ENCODE measurements around the gene IL9R.
"Not testable (repeated sequence)": the region's sequence is repeated elsewhere in the genome, so short reads cannot be mapped to it uniquely, and the experiment has no call there.

The IL9R gene
- 14.7 to 75.0 reads per million in 2 donors for total RNA-seq

DNA sequence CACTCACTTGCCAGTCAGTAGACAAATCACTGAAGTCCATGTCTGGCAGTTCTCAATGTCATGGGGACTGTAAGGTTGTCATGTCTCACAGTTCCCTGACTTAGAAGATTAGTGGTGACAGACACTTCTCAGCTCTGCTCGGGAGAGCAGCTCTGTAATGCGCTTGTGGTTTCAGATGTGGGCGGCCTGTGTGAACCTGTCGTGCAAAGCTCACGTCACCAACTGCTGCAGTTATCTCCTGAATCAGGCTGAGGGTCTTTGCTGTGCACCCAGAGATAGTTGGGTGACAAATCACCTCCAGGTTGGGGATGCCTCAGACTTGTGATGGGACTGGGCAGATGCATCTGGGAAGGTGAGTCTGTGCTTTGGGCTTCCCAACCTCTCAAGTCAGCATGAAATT lies at the start of gene IL9R:
IL9R (plus strand) TSS at position 261 of the 400 bp plus-strand sequence; CDS start at position 325, 64 bp downstream.
- no peak for DNase-seq

- DNase-seq: no peak
Observed at GRCh38 chrX:155949098-155949497, 48.4 kb upstream of the IL9R start.

GRCh38 chrX:155951237-155951789 lies 46.2 kb upstream of the IL9R start:
- no peak for DNase-seq

DNA sequence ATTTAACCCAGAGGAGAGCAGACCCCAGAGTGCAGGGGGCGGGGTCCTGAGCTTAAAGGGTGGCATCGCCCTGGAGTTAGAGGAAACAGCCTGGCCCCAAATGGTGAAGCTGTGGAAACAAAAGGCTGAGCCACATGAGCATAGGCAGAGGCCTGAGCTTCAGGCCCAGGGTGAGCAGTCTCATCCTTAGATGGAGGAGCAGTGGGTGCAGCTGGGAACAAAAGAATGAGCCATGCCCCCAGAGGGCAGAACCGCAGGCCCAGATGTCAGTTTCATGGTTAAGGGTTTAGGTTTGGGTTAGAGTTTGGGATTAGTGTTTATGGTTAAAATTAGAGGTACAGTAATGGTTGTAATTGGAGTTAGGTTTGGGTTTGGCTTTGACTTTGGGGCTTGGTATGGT lies 44.4 kb upstream of the IL9R start:
- DNase-seq: no peak

GRCh38 chrX:155954793-155955192 lies 42.7 kb upstream of the IL9R start:
- no peak for DNase-seq

GRCh38 chrX:155956099-155956498 lies 41.4 kb upstream of the IL9R start:
- DNase-seq: no peak

- DNase-seq: no peak
Observed at GRCh38 chrX:155956649-155957048, 40.8 kb upstream of the IL9R start.

GRCh38 chrX:155957843-155958242 lies 39.7 kb upstream of the IL9R start:
- no peak for DNase-seq

- DNase-seq: no peak
Observed at GRCh38 chrX:155959018-155959587, 38.4 kb upstream of the IL9R start.

DNA sequence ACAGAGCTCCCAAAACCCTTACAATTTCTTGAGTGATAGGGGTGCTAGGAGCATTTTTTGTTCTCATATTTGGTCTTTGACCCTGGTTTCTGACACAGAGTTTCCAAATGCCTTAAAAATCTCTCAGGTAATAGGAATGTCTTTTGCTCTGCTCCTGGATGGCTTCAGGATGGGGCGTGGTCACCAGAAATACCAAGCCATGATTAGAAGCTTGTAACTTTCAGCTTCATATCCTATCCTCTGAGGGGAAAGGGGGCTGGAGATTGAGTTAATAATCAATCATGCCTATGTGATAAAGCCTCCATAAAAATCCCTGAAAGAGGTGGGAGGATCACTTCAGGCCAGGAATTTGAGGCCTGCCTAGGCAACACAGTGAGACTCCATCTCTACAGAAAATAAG lies 34.6 kb upstream of the IL9R start:
- no peak for DNase-seq

- DNase-seq: no peak
Observed at GRCh38 chrX:155966876-155967275, 30.6 kb upstream of the IL9R start.

- DNase-seq: no peak
Observed at GRCh38 chrX:155967653-155968325, 29.7 kb upstream of the IL9R start.

DNA sequence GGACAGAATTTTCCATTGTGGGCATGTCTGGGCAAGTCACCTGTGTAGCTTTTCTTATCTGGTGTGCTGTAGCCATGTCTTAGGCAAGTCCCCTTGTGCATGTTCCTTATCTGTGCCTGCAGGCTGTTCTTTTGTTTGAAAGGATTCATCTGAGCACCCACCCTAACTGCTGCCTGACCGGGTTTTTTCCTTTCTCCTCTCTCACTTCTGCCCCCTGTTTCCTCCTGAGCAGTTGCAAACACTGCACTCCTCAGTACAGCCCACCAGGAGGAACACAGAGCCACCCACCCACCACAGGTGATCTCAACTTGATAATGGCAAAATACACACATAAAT lies 29.2 kb upstream of the IL9R start:
- no peak for DNase-seq

DNA sequence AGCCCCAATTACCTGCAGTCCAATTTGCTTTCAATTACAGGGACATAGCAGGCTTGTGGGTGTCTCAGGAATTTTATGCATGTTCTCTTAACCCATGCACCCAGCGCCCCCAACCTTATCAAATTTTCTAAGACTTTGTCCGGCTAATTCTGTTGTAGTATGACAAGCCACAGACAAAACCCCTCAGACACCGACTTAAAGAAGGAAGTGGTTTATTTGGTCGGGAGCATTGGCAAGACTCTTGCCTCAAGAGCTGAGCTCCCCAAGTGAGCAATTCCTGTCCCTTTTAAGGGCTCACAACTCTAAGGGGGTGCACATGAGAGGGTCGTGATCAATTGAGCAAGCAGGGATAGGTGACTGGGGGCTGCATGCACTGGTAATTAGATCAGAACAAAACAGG lies 28.7 kb upstream of the IL9R start:
- DNase-seq: no peak

DNA sequence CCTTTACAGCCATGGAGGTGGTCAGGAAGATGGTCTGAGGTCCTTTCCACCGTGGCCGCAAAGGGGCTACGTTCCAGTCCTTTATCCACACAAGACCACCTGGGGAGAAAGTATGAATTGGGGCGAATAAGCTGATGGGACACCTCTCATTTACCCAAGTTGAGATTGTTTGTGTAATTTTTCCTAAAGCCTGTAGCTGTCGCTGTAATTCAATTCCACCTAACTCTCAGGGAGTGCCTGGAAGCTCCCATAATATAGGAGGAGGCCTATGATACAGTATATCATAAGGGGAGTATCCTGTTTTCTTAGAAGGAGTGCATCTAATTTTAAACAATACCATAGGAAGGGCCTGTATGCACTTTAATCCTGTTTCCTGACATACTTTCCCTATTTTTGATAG lies 25.8 kb upstream of the IL9R start:
- DNase-seq: not testable (repeated sequence)

- DNase-seq: not testable (repeated sequence)
Observed at GRCh38 chrX:155972241-155972640, 25.3 kb upstream of the IL9R start.

- DNase-seq: no peak
Observed at GRCh38 chrX:155983326-155983725, 14.2 kb upstream of the IL9R start.

GRCh38 chrX:155985208-155985607 lies 12.3 kb upstream of the IL9R start:
- no peak for DNase-seq

DNA sequence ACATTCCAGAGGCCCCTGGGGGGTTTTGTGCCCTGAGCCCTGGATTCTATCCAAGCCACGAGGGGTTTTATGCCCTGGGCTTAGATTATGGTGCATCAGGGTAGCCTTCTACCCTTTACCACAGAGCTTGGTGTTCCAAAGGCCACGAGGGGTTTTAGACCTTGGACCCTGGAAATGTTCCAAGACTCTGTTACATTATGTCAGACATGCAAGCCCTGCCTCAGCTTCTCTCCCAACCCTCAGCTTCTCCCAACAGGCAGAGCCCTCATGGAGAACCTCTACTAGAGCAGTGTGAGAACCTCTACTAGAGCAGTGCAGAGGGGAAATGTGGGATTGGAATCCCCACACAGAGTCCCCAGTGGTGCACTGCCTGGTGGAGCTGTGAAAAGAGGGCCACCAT lies 10.5 kb upstream of the IL9R start:
- not testable (repeated sequence) for DNase-seq

DNA sequence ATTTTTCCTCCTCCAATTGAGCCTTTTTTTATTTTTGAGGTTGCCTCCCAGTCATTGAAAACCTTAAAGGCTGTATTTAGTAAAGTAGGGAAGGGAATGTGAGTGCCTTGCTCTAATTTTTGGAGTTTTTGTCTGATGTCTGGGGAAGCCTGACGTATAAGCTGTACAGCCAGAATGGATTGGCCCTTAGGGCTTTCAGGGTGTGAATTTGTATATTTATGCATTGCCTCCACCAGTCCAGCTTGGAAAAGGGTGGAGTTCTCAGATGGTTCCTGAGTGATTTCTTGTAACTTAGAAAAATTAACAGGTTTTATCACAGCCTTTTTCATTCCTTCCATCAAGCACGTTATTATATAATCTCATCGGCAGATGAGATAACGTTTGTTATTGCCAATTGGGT lies 8.6 kb upstream of the IL9R start:
- no peak for DNase-seq

GRCh38 chrX:155993421-155993820 lies 4.1 kb upstream of the IL9R start:
- DNase-seq: no peak

- DNase-seq: no peak
Observed at GRCh38 chrX:155995321-155995875, 2.1 kb upstream of the IL9R start.

DNA sequence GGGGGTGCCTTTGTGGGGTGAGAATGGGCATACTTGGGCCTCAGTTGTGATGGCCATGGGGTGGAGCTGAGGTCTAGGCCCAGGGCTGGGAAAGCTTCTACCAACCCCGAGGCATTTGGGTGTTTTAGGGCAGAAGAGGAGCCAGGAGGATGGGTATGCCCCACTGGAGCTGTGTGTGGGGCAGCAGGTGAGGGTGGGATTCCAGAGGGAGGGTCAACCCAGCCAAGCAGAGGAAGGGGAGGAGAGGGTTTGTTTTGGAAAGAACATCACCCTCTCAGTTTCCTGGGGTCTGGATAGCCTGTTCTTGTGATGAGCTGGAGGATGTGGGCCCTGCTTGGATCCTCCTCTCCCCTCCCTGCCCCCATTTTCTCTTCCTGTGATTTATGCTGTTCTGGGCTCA lies 620 bp downstream of the IL9R start:
- DNase-seq: no peak

DNA sequence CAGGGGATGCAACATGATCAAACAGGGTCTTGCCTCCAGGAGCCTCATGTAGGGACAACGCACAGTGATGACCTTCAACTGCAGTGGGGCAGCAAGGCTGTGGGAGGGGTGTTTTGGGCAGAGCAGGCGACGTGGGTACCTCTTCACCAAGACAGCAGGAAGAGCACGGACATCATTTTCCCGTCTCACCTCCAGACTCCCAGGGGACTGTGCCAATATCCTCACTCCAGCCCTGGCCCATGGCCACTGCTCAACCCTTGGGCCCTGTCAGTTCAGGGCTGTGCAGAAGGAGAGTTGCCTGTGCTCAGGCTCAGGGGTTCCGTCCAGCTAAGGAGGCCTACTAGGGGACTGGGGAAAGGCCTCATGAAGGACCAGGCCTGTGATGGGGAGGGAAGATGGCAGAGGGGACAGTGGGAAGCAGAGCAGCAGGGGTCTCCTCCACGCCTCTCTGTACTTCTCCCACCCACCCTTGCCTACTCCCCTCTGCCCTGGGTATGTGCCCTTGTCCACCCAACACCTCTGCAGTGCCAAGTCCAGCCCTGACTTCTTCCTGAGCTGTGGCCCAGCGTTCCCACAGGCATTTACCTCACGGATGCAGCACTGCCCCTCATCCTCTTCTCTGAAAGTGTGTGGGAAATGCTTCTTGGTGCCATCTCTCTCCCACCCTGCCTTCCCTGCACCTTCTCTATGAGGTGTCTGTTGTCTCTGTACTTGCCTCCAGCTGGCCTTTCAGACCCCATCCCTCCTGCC lies 1.4 kb downstream of the IL9R start:
- no peak for DNase-seq

Measured in activated gamma-delta T cell (primary cell).